PC-9 (cell line): Measurements from ENCODE around the gene AIFM1.

ENCODE experiments used
- CTCF ChIP-seq: fragments of 200-600 bp; sonication (generic); conservative IDR thresholded peaks from 2 replicates; pipeline ENCODE4 v1.6.1; 2017; ENCODE audit warnings: mixed run types, antibody characterized with exemption, mild to moderate bottlenecking, moderate library complexity
- EZH2 ChIP-seq: fragments of 200-600 bp; sonication (generic); IDR thresholded peaks from 2 replicates; pipeline ENCODE4 v1.8.0; 2017; ENCODE audit warnings: antibody characterized with exemption, low read depth

- TF ChIP-seq EZH2, result no peak
- TF ChIP-seq CTCF, result no peak
Measured at GRCh38 chrX:130174937-130175336, 9.3 kb upstream of the AIFM1 start.
